Measurements from ENCODE around the gene MTERF4.

MTERF4 gene

GRCh38 chr2:241084856-241085444 lies 17.1 kb downstream of the MTERF4 start:
- no peak for DNase-seq

DNA sequence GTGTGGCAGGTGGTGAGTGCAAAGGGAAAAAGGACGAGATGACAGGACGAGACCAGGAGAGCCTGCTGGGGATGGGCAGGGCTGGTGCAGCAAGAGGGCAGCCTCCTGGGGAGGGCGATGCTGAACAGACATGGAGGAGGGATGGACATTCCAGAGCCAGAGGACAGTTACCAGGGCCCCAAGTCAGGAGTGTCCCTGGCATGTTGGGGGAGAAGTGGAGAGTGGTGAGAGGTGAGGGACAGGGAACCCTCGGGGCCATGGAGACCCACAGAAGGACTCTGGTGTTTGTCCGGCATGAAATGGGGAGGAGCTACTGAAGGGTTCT lies 19.0 kb downstream of the MTERF4 start:
- DNase-seq = no peak

DNA sequence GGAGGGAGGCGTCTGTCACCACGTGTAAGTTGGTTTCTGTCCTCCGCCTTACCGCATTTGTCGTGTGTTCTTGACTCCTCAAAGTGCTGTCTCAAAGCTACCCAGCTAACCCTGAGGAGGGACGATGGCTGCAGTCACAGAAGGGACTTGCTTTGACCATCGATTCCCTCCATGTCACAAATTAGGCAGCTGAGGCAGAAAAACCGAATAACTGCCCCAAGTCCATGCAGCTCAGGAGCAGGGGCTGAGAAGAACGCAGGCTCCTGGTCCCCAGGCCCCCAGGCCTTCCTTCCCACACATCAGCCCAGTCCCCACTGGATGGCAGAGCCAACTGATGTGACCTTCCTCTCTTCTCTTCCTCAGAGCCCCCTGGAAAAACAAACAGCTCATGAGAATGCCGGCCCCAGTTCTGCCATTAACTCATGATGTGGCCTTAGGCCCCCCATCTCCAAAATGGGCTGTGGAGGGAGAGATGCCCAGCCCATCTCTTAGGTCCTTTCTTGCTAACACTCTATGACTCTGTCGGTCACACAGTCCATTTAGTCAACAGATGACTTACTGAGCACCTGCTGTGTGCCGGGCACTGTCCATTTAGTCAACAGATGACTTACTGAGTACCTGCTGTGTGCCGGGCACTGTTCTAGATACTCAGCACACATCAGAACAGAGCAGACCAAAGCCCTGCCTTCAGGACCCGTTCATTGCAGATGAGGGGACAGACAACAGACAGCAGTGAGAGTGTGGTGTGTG lies 19.6 kb downstream of the MTERF4 start:
- no peak for DNase-seq

- DNase-seq = no peak
Measured at GRCh38 chr2:241081643-241082340, 20.3 kb downstream of the MTERF4 start.

- DNase-seq = no peak
Measured at GRCh38 chr2:241081190-241081642, 20.9 kb downstream of the MTERF4 start.

DNA sequence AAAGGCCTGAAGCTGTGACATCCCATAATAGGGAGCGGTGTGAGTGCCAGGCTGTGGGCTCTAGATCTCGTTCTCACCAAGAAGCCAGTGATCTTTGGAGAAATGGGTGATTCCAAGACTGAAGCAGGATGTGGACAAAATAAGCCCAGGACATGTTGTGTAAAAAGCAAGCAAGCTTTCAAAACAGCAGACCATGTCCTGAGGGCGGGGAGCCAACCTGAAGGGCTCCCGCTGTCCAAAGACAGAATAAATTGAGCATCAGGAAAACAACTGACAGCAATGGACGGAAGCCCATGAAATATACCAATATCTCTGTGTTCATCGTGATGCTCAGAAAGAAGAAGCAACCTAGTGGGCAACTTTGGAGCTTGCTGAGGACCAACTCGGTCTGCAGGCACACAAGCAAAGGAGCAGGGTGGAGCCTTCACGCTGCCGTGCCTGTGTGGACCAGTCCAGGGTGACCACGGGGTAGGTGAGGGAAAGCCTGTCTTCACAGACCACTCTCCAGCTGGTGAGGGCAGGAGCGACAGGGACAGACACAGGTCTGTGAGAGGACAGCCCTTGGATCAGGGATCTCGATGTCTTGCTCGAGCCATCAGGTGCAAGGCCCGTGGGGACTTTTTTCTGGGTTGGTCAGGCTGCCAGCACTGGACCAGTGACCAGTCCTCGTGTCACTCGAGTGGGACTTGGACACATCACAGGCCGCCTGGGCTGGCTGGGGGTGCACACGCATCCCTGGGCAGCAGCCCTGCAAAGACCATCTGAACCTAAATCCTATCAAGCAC lies 21.5 kb downstream of the MTERF4 start:
- no peak for DNase-seq

- DNase-seq = no peak
Measured at GRCh38 chr2:241074901-241075540, 27.1 kb downstream of the MTERF4 start.

- DNase-seq = no peak
Measured at GRCh38 chr2:241074065-241074818, 27.8 kb downstream of the MTERF4 start.

DNA sequence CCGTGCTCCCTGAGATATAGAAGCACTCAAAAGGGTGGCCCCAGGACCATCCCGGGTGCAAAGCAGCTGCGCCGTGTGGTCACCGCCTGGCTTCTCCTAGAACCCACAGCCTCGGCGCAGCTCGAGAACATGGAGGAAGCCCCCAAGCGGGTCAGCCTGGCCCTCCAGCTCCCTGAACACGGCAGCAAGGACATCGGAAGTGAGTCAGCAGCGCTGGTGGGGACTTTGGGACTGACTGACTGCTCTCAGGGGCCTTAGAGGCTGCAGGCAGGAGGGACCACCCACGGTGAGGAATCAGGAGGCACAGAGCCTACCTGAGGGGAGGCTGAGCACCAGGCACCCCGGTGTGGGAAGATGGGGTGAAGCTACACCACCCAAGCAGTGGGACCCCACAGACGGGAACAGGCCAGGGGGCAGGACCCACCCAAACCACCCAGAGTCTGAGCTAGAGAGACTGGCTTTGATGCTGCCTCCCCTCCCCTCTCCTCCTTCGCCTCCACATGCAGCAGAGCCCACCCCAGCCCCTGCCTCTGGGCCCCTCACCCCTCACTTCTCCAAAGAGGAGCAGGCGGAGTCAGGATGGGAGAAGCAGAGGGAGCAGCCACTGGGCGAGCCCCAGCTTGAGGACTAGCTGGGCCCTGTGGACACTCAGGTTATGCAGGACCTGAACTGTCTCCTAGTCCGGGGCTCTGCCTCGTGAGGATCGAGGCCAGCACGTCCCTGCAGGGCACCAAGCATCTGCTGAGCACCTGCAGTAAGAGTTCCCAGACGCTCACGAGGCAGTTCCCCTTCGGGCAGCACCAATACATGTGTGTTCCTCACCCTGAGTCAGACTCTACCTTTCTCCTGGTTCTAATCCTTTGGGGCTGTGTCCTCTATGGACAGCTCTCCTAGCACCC lies 28.7 kb downstream of the MTERF4 start:
- DNase-seq = no peak

GRCh38 chr2:241072553-241073165 lies 29.4 kb downstream of the MTERF4 start:
- no peak for DNase-seq

DNA sequence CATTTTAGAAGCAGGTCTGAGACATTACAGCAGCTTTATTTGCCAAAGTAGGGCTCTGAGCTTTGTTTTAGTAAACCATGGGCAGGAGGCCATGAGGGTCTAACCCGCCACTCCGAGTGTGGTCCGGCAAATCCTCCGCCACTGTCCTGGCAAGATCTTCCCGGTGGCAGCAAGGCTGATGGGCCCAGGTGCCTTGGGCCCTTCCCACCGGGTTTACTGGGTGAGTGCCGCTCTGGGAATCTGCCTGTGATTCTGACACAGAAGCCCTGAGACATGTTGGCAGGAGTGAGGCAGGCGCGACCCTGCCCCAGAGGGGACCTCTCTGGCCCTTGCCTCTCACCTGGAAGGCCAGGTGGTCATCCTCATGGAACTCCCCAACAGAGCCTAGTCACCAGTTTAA lies 29.9 kb downstream of the MTERF4 start:
- DNase-seq = no peak

DNA sequence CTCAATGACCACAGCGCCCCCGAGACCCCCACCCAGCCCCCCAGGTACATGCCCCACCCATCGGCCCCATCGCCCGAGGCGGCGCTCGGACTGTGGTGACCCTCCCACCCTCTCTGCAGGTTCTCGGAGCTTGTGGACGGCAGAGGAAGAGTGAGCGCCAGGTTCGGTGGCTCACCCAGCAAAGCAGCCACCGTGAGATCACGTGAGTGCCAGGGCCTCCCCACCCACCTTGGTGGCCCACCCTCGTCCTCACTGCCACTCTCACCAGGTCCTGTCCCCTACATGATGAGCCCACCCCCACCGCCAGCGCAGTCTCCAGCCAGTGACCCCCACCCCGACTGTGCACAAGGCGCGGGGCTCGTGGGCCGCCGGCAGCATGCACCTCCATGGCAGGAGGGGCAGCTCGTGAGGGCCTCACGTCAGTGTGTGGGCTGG lies 30.4 kb downstream of the MTERF4 start:
- no peak for DNase-seq

- DNase-seq = no peak
Measured at GRCh38 chr2:241070811-241071676, 31.0 kb downstream of the MTERF4 start.

DNA sequence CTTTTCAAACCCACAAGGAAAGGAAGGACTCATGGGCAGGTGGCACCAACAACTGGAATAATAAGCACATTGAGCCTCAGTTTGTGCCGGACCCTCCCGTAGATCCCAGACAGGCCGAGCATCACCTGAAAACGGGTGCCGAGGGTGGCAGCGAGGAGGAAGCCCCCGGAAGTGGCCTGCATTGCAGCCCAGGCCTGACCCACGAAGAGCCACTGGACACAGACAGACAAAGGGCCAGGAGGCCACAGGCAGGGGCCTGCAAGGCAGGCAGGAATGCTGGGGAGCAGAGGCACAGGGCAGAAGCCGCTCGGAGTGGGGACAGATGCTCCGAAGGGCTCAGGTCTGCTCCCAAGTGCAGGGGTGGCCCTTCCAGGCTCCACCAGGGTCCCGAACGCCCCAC lies 31.7 kb downstream of the MTERF4 start:
- DNase-seq = no peak

GRCh38 chr2:241069821-241070281 lies 32.2 kb downstream of the MTERF4 start:
- DNase-seq = no peak

DNA sequence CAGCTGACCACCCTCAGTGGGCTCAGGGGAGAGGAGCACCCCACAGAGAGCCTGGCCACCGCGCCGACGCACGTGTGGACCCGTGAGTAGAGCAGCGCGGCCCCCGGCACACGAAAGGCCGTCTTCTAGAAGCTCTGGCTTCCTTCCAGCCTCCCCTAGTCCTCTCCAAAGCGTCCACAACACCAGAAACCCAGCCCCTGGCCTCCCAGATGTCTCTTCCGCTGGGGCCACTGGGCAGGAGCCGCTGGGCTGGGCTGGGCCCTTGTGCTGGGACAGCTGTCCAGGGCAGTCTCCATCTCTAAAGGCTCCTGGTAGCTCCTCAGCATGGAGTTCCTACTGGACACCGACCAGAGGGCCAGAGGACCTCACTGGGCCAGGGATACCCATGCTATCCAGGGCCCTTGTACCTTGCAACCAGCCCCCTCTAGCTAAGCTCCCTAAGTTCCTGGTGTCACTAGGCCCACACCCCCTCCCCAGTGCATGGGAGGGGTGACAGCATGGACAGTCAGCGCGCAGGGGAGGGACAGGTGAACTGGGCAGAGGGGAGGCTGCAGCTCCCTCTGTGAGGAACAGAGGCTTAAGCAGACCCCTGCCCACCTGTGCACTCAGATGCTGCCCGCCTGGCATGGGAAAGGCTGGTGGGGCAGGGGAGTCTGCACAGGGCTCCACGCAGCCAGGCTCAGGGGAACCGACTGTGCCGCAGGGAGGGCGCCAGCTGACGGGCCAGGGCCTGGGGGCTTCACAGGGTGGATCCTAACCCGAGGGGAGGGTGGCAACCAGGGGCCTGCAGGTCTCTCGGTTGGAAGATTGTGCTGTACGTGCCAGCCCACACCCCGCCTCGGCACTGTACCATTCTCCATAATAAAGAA lies 32.9 kb downstream of the MTERF4 start:
- DNase-seq = no peak

DNA sequence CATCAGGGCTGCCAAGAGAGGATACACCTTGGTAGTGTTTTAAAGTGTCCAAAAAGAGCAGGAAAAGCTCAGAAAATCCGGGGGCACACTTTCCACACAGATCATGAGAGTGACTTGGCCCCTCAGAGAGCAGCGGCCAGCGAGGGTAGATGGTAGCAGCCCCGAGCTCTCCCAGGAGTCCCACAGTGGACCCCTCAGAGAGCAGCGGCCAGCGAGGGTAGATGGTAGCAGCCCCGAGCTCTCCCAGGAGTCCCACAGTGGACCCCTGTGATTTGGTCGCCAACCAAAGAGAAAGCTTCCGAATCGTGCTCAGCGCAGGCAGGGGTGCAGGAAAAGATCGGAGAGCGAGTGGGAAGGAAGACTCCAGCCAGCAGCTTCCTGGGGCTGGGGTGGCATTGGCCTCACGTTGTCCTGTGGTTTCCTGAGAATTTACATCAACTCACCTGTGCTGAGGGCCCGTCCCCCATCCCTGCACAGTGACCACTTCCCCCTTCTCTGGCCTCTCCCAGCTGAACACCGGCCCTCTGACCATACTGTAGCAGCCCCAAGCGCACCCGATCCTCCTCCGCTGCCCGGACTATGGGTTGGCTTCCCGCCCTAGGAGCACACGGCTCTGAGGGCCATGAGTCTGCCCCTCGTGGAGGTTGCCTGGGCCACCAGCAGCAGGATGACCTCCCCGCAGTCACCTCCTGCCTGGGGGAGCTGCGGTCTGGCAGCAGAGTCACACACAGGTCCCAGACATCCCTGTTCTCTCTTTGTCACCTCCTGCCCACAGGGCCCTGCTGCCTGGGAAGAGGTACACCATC lies 33.7 kb downstream of the MTERF4 start:
- no peak for DNase-seq

Data from CD4-positive, alpha-beta T cell treated with Interferon alpha-2 for 1 hour (primary cell).